T-helper 2 cell treated with Interferon-gamma antibody and Interleukin-4, amounts not matched to agents 100 ng/mL and 5 ng/mL, for 36 hours (primary cell): ENCODE results near the gene ZBTB20. TPM values are rescaled to one million over a fixed set of nuclear protein-coding genes. Genes with fewer than 3 reads are reported as not detected.
"Not testable (repeated sequence)": the region's sequence is repeated elsewhere in the genome, so short reads cannot be mapped to it uniquely, and the experiment has no call there.

Experiments
- intact Hi-C: fragments of 100-400 bp; cut with micrococcal nuclease; formaldehyde crosslinking; loops from one replicate; pipeline ENCODE4 v1.15.1; 2023
- total RNA-seq: library from RNA; stranded (reverse); gene quantifications from 2 replicates; pipeline ENCODE4 v1.2.3, GENCODE V29; 2022

The ZBTB20 gene
- total RNA-seq, 1 donor from 2014 or later, result 8.0 TPM

GRCh38 chr3:114841515-114841914, 305.6 kb downstream of the ZBTB20 start:
- intact Hi-C loops, result no loop called here

- intact Hi-C loops, result no loop called here
Observed at GRCh38 chr3:114839476-114839875, 307.6 kb downstream of the ZBTB20 start.

GRCh38 chr3:114838025-114838424, 309.1 kb downstream of the ZBTB20 start:
- intact Hi-C loops, result no loop called here

- intact Hi-C loops, result no loop called here
Observed at GRCh38 chr3:114834175-114834940, 312.7 kb downstream of the ZBTB20 start.

GRCh38 chr3:114831861-114832260, 315.2 kb downstream of the ZBTB20 start:
- intact Hi-C loops, result no loop called here

GRCh38 chr3:114830652-114831051, 316.4 kb downstream of the ZBTB20 start:
- intact Hi-C loops, result no loop called here

- intact Hi-C loops, result loop anchor here (5.0 kb wide), 2 partner anchors 338 to 988 kb away; no protein-coding TSS in a partner anchor
Observed at GRCh38 chr3:114829783-114830182, 317.3 kb downstream of the ZBTB20 start.

- intact Hi-C loops, result loop anchor here (5.0 kb wide), 2 partner anchors 340 to 990 kb away; no protein-coding TSS in a partner anchor
Observed at GRCh38 chr3:114827495-114827894, 319.6 kb downstream of the ZBTB20 start.

- intact Hi-C loops, result no loop called here
Observed at GRCh38 chr3:114824014-114824413, 323.1 kb downstream of the ZBTB20 start.

- intact Hi-C loops, result no loop called here
Observed at GRCh38 chr3:114823061-114823460, 324.0 kb downstream of the ZBTB20 start.

GRCh38 chr3:114816052-114816451, 331.0 kb downstream of the ZBTB20 start:
- intact Hi-C loops, result no loop called here

GRCh38 chr3:114812541-114813238, 334.4 kb downstream of the ZBTB20 start:
- intact Hi-C loops, result not testable (repeated sequence)

- intact Hi-C loops, result no loop called here
Observed at GRCh38 chr3:114809668-114810413, 337.2 kb downstream of the ZBTB20 start.

GRCh38 chr3:114804099-114804498, 343.0 kb downstream of the ZBTB20 start:
- intact Hi-C loops, result no loop called here

GRCh38 chr3:114803042-114803695, 343.9 kb downstream of the ZBTB20 start:
- intact Hi-C loops, result no loop called here

GRCh38 chr3:114800272-114801031, 346.6 kb downstream of the ZBTB20 start:
- intact Hi-C loops, result no loop called here

GRCh38 chr3:114799816-114800215, 347.3 kb downstream of the ZBTB20 start:
- intact Hi-C loops, result no loop called here

GRCh38 chr3:114796796-114797195, 350.3 kb downstream of the ZBTB20 start:
- intact Hi-C loops, result no loop called here

- intact Hi-C loops, result no loop called here
Observed at GRCh38 chr3:114794894-114795630, 352.0 kb downstream of the ZBTB20 start.
